ENCODE results near the gene PIP5K1C. TPM values are rescaled to one million over a fixed set of nuclear protein-coding genes. Genes with fewer than 3 reads are reported as not detected.

Gene PIP5K1C
- total RNA-seq, 1 donor from 2014 or later: 26.5 TPM

- no peaks in the 10 kb centered on the region for H3K36me3 ChIP-seq (ENCODE audit: control insufficient read depth, insufficient read depth, low read length)
- TF ChIP-seq CTCF (IDR thresholded peaks at IDR 0.05; ENCODE audit: insufficient read depth, low read length, poor library complexity, severe bottlenecking): no peak
- no peak overlapping the region for H3K4me3 ChIP-seq (ENCODE audit: low read depth, low read length)
- no peak for DNase-seq (ENCODE audit: low read depth)
- H3K27me3 ChIP-seq (ENCODE audit: control insufficient read depth, insufficient read depth, low read length): no peaks in the 10 kb centered on the region
These were observed 86.2 kb downstream of the PIP5K1C start for GRCh38 chr19:3613818-3614661.

GRCh38 chr19:3612901-3613741 lies 87.1 kb downstream of the PIP5K1C start:
- no peaks in the 10 kb centered on the region for H3K36me3 ChIP-seq (ENCODE audit: control insufficient read depth, insufficient read depth, low read length)
- TF ChIP-seq CTCF (IDR thresholded peaks at IDR 0.05; ENCODE audit: insufficient read depth, low read length, poor library complexity, severe bottlenecking): no peak
- H3K27me3 ChIP-seq (ENCODE audit: control insufficient read depth, insufficient read depth, low read length): no peaks in the 10 kb centered on the region
- no peak overlapping the region for H3K4me3 ChIP-seq (ENCODE audit: low read depth, low read length)
- no peak for DNase-seq (ENCODE audit: low read depth)

GRCh38 chr19:3612330-3612729 lies 87.9 kb downstream of the PIP5K1C start:
- H3K4me3 ChIP-seq (ENCODE audit: low read depth, low read length): no peak overlapping the region
- no peak for TF ChIP-seq CTCF (IDR thresholded peaks at IDR 0.05; ENCODE audit: insufficient read depth, low read length, poor library complexity, severe bottlenecking)
- DNase-seq (ENCODE audit: low read depth): no peak
- H3K36me3 ChIP-seq (ENCODE audit: control insufficient read depth, insufficient read depth, low read length): no peaks in the 10 kb centered on the region
- H3K27me3 ChIP-seq (ENCODE audit: control insufficient read depth, insufficient read depth, low read length): no peaks in the 10 kb centered on the region

- H3K36me3 ChIP-seq (ENCODE audit: control insufficient read depth, insufficient read depth, low read length): no peaks in the 10 kb centered on the region
- no peak overlapping the region for H3K4me3 ChIP-seq (ENCODE audit: low read depth, low read length)
- DNase-seq (ENCODE audit: low read depth): no peak
- H3K27me3 ChIP-seq (ENCODE audit: control insufficient read depth, insufficient read depth, low read length): no peaks in the 10 kb centered on the region
- TF ChIP-seq CTCF (IDR thresholded peaks at IDR 0.05; ENCODE audit: insufficient read depth, low read length, poor library complexity, severe bottlenecking): no peak
These were observed 88.4 kb downstream of the PIP5K1C start for GRCh38 chr19:3611841-3612240.

- DNase-seq (ENCODE audit: low read depth): no peak
- Histone ChIP-seq H3K27me3 (ENCODE audit: control insufficient read depth, insufficient read depth, low read length) (no peaks in the 10 kb centered on the region), H3K36me3 (ENCODE audit: control insufficient read depth, insufficient read depth, low read length) (no peaks in the 10 kb centered on the region), H3K4me3 (ENCODE audit: low read depth, low read length) (no peak overlapping the region)
- no peak for TF ChIP-seq CTCF (IDR thresholded peaks at IDR 0.05; ENCODE audit: insufficient read depth, low read length, poor library complexity, severe bottlenecking)
These were observed 89.2 kb downstream of the PIP5K1C start for GRCh38 chr19:3610745-3611717.

All from kidney epithelial cell (primary cell).